ENCODE data around the gene SIX2. TPM values are rescaled to one million over a fixed set of nuclear protein-coding genes. Genes with fewer than 3 reads are reported as not detected.

Gene SIX2
- not detected for total RNA-seq

DNA sequence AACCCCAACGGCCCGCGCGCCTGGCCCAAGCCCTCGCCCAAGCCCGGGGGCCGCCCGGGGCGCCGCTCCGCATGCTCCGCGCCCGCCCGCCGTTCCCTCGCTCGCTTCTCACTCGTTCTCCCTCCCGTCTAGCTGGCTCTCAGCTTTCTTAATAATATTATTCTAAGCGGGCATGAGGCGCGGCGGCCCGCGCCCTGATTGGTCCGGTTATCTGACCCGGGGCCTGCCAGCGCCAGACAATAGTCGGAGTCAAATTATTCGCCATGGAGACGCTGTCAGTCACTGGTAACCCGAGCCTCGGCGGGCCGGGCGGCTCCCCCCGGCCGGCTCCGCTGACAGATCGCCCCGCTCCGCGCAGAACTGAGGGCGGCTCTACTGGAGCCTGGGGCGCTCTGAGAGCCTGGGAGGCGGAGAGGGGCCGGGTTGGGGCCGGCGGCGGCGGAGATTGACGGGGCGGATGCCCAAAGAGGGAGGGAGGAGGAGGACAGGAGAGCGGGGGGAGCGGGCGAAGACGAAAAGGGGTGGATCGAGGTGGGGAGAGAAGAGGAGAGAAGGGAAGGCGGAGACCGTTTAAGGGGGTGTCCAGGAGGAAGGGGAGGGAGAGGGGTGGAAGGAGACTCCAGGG is at the start of gene SIX2:
Gene SIX2 (minus strand): TSS at position 150 of the 625 bp plus-strand sequence. CDS start 342 bp downstream, outside the sequence.
- ATAC-seq = peak; percentile 16
- intact Hi-C loops (cut with DNase I, micrococcal nuclease) = loop anchor here (5.0 to 10.0 kb wide), 4 partner anchors 77 to 202 kb away; no protein-coding TSS in a partner anchor
- peak; percentile 38 for DNase-seq
- Mint-ChIP-seq H3K4me3 (peak within 1 kb of the TSS; percentile 53), H3K27ac (no peak within 1 kb of the TSS), H3K9me3 (ENCODE audit: low read depth) (no peaks in the 10 kb centered on the region), H3K27me3 (peaks cover 67% of the 10 kb centered on the region), H3K4me1 (peaks cover 21% of the 10 kb centered on the region), H3K36me3 (ENCODE audit: low read depth) (no peaks in the 10 kb centered on the region)
- ChIA-PET POLR2A (interaction anchor here (0.7 kb wide), 1 partner anchor 15 kb away, joined by 4 read pairs; no protein-coding TSS in a partner anchor), CTCF (interaction anchor here (0.6 to 0.7 kb wide), 2 partner anchors 8 to 121 kb away, joined by 3 read pairs; no protein-coding TSS in a partner anchor)

DNA sequence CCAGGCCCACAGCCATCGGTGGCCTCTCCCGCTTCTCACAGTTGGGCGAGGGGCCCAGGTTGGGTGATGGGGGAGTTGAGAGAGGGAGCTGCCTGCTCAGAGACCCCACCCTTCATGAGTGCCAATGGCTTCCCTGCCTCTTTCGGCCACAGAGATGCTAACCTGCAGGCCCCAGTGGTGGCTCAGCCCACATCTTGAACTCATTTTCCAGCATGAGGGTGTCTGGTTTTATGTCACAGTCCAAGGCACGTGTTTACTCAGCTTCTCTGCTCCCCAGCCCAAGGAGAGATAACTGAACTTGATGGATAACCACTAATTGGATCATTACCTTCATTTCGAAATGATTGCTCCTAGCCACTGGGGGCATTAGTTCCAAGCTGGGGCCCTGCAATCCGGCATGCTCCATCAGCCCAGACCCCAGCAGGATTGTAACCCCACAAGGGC is 45.9 kb upstream of the SIX2 start:
- DNase-seq (no peak), ATAC-seq (no peak)
- Mint-ChIP-seq H3K4me1 (no peaks in the 10 kb centered on the region), H3K27me3 (peaks cover 3% of the 10 kb centered on the region), H3K9me3 (ENCODE audit: low read depth) (no peaks in the 10 kb centered on the region), H3K36me3 (ENCODE audit: low read depth) (no peaks in the 10 kb centered on the region), H3K4me3 (no peak overlapping the region), H3K27ac (no peak overlapping the region)
- intact Hi-C loops (cut with DNase I, micrococcal nuclease) = no loop called here
- CTCF ChIA-PET = no interaction called here
- POLR2A ChIA-PET = no interaction called here

DNA sequence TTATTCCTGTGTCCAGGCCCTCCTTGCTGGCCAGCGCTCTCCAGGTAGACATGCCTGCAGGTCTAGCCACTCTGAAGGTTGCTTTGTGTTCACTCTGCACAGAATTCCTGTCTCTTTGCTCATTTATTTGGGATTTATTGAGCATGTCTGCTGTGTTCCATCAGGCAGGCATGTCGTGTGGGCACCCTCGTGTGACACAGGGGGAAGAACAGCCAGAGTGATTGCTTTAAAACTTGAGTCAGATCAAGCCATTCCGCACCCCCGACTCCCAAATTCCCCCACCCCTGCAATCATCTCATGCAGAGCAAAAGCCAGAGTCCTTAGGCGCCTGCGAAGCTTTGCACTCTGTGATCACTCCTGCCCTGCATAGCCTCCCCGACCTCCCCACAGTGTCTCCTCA is 44.7 kb upstream of the SIX2 start:
- Mint-ChIP-seq H3K4me3 (no peak overlapping the region), H3K4me1 (no peaks in the 10 kb centered on the region), H3K27me3 (peaks cover 3% of the 10 kb centered on the region), H3K27ac (no peak overlapping the region), H3K36me3 (ENCODE audit: low read depth) (no peaks in the 10 kb centered on the region), H3K9me3 (ENCODE audit: low read depth) (no peaks in the 10 kb centered on the region)
- ChIA-PET CTCF (no interaction called here), POLR2A (no interaction called here)
- intact Hi-C loops (cut with DNase I, micrococcal nuclease) = no loop called here
- ATAC-seq = no peak
- DNase-seq = no peak

DNA sequence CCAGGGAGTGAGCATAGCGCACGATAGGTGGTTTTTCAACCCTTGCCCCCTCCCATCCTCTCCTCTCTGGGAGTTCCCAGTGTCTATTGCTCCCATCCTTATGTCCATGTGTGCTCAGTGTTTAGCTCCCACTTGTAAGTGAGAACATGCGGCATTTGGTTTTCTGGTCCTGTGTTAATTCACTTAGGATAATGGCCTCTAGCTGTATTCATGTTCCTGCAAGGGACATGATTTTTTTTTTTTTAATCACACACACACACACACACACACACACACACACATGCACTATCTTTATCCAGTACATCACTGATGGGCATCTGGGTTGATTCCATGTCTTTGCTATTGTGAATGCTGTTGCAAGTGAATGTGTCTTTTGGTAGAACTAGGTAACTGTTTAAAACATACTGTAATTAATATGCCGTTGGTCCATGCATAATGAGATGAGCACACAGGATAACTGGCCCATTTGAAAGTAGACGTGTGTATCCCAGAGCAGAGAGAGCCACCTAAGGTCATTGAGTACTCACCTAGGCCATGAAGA is 43.2 kb upstream of the SIX2 start:
- H3K36me3 Mint-ChIP-seq (ENCODE audit: low read depth) = no peaks in the 10 kb centered on the region
- H3K27me3 Mint-ChIP-seq = peaks cover 7% of the 10 kb centered on the region
- ChIA-PET CTCF (no interaction called here), POLR2A (no interaction called here)
- ATAC-seq (no peak), DNase-seq (no peak)
- no peaks in the 10 kb centered on the region for H3K4me1 Mint-ChIP-seq
- no peak overlapping the region for H3K4me3 Mint-ChIP-seq
- intact Hi-C loops (cut with DNase I, micrococcal nuclease) = no loop called here
- no peaks in the 10 kb centered on the region for H3K9me3 Mint-ChIP-seq (ENCODE audit: low read depth)
- no peak overlapping the region for H3K27ac Mint-ChIP-seq

DNA sequence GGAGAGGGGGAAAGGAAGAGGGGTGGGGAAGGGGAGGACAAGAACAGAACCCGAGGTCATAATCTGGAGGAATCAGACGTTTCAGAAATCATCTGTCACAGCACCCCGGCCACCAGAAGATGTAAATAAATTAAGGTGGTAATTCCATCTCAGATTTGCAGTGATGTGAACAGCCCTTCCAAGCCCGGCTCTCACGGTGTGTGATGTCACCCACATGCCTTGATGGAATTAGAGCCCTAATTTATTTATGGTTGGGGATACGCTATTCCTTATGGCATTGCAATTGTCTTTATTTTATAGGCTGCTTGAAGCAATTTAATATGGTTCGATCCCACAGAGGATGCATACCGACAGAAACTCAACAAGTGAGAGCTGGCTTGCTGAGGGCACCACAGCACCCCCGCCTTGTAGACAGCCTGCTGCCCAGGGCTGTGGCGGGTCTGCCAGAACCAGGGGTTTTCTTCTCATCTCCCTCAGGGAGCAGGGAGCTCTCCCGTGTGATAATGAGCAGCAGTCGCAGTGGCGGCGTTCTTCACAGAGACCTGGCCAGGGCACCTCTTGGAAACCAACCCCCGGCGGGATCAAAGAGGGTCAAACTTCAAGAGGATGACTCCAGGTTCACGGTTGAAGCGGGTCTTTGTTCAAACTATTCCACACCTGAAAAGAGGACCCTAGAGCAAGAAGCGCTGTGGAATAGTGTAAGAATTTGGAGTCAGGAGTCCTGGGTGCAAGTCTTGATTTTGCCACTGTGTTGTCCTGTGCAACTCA is 40.5 kb upstream of the SIX2 start:
- DNase-seq (no peak), ATAC-seq (no peak)
- intact Hi-C loops (cut with DNase I, micrococcal nuclease) = no loop called here
- no peaks in the 10 kb centered on the region for H3K9me3 Mint-ChIP-seq (ENCODE audit: low read depth)
- no peaks in the 10 kb centered on the region for H3K36me3 Mint-ChIP-seq (ENCODE audit: low read depth)
- peaks cover 10% of the 10 kb centered on the region for H3K27me3 Mint-ChIP-seq
- no peak overlapping the region for H3K4me3 Mint-ChIP-seq
- ChIA-PET POLR2A (no interaction called here), CTCF (no interaction called here)
- no peaks in the 10 kb centered on the region for H3K4me1 Mint-ChIP-seq
- no peak overlapping the region for H3K27ac Mint-ChIP-seq

DNA sequence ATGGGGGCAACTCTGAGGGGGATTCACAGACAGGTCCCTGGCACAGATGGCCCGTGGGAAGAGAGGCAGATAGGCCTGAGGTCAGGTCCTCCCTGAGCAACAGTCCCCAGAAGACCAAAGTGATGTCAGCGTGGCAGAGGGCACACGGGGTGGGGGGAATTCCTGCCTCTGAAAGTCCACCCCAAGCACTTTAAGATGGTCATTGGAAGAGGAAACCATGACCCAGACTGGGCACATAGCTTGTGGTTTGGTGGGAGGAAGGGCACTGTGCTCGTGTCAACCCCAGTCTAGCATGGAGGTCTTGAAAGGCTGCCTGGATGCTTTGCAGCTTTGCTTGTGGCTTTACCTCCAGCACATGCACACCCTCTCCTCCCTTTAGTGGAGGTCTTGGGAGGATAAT is 38.0 kb upstream of the SIX2 start:
- DNase-seq (no peak), ATAC-seq (no peak)
- H3K36me3 Mint-ChIP-seq (ENCODE audit: low read depth) = no peaks in the 10 kb centered on the region
- ChIA-PET POLR2A (interaction anchor here (0.6 kb wide), 1 partner anchor 697 kb away, joined by 4 read pairs; no protein-coding TSS in a partner anchor), CTCF (no interaction called here)
- H3K27me3 Mint-ChIP-seq = peaks cover 12% of the 10 kb centered on the region
- no peak overlapping the region for H3K27ac Mint-ChIP-seq
- H3K4me3 Mint-ChIP-seq = no peak overlapping the region
- no peaks in the 10 kb centered on the region for H3K9me3 Mint-ChIP-seq (ENCODE audit: low read depth)
- intact Hi-C loops (cut with DNase I, micrococcal nuclease) = no loop called here
- H3K4me1 Mint-ChIP-seq = no peaks in the 10 kb centered on the region

DNA sequence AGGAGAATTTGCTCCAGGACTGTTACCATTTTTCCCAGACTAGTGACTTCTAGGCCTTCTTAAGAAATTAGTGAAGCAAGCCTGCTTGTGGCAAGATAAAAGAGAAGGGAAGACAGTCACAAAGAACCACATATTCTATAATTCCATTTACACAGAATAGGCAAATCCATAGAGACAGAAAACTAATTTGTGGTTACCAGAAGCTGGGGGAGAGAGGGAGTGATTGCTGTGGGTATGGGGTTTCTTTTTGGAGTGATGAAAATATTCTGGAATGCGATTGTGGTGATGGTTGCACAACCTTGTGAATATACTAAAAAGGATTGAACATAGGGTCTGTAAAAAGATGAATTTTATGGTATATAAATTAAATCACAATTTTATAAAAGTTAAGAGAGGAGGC is 37.5 kb upstream of the SIX2 start:
- ChIA-PET POLR2A (no interaction called here), CTCF (no interaction called here)
- Mint-ChIP-seq H3K4me3 (no peak overlapping the region), H3K27me3 (peaks cover 13% of the 10 kb centered on the region), H3K9me3 (ENCODE audit: low read depth) (no peaks in the 10 kb centered on the region), H3K36me3 (ENCODE audit: low read depth) (no peaks in the 10 kb centered on the region), H3K4me1 (no peaks in the 10 kb centered on the region), H3K27ac (no peak overlapping the region)
- DNase-seq = no peak
- ATAC-seq = no peak
- intact Hi-C loops (cut with DNase I, micrococcal nuclease) = no loop called here

DNA sequence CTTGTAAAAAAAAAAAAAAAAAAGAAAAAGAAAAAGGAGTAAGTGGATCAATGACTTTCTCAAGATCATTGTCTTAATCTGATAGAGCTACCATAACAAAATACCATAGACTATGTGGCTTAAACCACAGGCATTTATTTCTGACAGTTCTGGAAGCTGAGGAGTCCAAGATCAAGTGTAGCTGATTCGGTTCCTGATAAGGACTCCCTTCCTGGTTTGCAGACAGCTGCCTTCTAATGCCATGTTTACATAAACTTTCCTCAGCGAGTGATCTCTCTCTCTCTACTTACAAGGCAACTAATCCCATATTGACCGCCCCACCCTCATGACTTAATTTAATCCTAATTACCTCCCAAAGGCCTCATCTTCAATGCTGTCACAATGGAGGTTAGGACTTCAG is 36.5 kb upstream of the SIX2 start:
- POLR2A ChIA-PET = no interaction called here
- intact Hi-C loops (cut with DNase I, micrococcal nuclease) = no loop called here
- no peak overlapping the region for H3K27ac Mint-ChIP-seq
- DNase-seq = no peak
- no peak for ATAC-seq
- H3K4me1 Mint-ChIP-seq = no peaks in the 10 kb centered on the region
- H3K36me3 Mint-ChIP-seq (ENCODE audit: low read depth) = no peaks in the 10 kb centered on the region
- H3K4me3 Mint-ChIP-seq = no peak overlapping the region
- no peaks in the 10 kb centered on the region for H3K9me3 Mint-ChIP-seq (ENCODE audit: low read depth)
- peaks cover 13% of the 10 kb centered on the region for H3K27me3 Mint-ChIP-seq
- CTCF ChIA-PET = interaction anchor here (0.6 to 0.7 kb wide), 2 partner anchors 255 to 959 kb away, joined by 3 read pairs; no protein-coding TSS in a partner anchor

DNA sequence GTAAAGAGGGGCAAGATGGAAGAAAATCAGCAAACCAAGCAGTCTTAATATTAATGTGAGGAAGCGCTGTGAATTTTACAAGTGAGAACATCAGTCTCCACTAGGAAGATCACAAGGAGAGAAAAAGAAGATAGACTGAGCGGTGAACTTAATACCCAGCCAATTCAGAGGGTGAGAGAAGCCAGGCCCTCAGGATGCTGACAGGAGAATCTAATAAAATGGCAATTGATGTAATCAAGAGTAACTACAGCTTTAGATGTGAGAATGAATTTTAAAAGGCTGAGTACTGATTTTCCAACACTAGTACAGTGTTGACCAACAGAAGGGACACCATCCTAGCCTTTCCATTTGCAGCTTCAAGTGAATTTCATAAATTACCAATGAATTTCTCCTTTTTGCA is 35.7 kb upstream of the SIX2 start:
- Mint-ChIP-seq H3K36me3 (ENCODE audit: low read depth) (no peaks in the 10 kb centered on the region), H3K9me3 (ENCODE audit: low read depth) (no peaks in the 10 kb centered on the region), H3K27me3 (peaks cover 13% of the 10 kb centered on the region), H3K4me1 (no peaks in the 10 kb centered on the region), H3K27ac (no peak overlapping the region), H3K4me3 (no peak overlapping the region)
- DNase-seq (no peak), ATAC-seq (no peak)
- ChIA-PET CTCF (no interaction called here), POLR2A (no interaction called here)
- intact Hi-C loops (cut with DNase I, micrococcal nuclease) = no loop called here

DNA sequence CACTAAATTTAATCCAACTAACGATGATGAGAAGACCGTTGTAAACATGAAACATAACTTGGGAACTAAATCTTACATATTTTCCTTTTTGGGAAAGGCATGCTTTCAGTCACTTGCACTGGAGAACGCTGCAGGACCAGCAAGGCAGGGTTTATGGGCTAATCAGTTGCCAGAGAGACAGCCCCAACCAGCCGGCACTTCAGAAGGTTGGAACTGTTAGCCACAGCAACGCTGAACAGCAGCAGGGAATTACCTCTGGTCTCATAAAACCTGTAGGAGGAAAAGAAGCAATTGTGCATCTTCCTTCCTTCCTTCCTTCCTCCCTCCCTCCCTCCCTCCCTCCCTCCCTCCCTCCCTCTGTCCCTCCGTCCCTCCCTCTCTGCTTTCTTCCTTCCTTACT is 33.9 kb upstream of the SIX2 start:
- ChIA-PET CTCF (interaction anchor here (1.3 kb wide), 1 partner anchor 13 kb away, joined by 3 read pairs; no protein-coding TSS in a partner anchor), POLR2A (no interaction called here)
- Mint-ChIP-seq H3K9me3 (ENCODE audit: low read depth) (no peaks in the 10 kb centered on the region), H3K4me1 (no peaks in the 10 kb centered on the region), H3K27me3 (peaks cover 13% of the 10 kb centered on the region), H3K4me3 (no peak overlapping the region), H3K36me3 (ENCODE audit: low read depth) (no peaks in the 10 kb centered on the region), H3K27ac (no peak overlapping the region)
- ATAC-seq (no peak), DNase-seq (no peak)
- intact Hi-C loops (cut with DNase I, micrococcal nuclease) = no loop called here

DNA sequence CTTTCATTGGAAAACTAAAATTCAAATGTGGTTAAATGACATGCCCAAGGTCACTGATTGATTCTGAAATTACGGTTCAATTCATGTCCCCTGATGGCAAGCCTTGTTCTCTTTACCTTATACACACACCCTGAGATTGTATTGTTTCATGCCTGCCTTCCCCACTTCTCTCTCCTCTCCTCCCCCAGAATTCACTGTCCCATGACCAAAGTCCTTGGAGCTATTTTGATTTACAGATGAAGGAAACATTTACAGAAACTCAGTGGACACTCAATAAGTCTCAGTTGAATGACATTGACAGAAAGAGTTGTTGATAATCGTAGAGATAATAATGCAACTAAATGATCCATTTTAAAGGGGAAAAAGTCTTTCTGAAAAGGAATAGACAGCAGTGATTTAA is 33.1 kb upstream of the SIX2 start:
- Mint-ChIP-seq H3K4me1 (no peaks in the 10 kb centered on the region), H3K27me3 (peaks cover 13% of the 10 kb centered on the region), H3K27ac (no peak overlapping the region), H3K36me3 (ENCODE audit: low read depth) (no peaks in the 10 kb centered on the region), H3K4me3 (no peak overlapping the region), H3K9me3 (ENCODE audit: low read depth) (no peaks in the 10 kb centered on the region)
- ChIA-PET POLR2A (no interaction called here), CTCF (interaction anchor here (1.3 kb wide), 1 partner anchor 14 kb away, joined by 3 read pairs; no protein-coding TSS in a partner anchor)
- intact Hi-C loops (cut with DNase I, micrococcal nuclease) = no loop called here
- ATAC-seq = no peak
- DNase-seq = no peak

DNA sequence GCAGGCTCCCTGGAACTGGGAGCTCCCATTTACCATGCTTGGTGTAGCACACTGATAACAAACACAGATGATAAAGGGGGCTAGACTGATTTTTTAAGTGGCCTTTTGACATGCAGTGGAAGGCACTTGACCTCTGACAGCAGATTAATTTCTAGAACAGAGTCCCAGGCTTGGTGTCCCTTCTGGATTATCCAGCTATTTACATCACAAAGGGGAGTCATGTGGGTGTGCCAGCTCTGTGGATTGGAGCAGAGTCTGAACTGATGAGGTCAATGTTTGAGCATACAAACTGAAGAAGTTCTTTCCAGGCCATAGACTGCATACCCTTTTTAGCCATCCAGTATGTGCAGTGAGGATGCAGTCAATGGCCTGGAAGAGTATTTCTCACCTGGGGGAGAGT is 31.5 kb upstream of the SIX2 start:
- Mint-ChIP-seq H3K4me1 (no peaks in the 10 kb centered on the region), H3K27me3 (peaks cover 13% of the 10 kb centered on the region), H3K4me3 (no peak overlapping the region), H3K9me3 (ENCODE audit: low read depth) (no peaks in the 10 kb centered on the region), H3K36me3 (ENCODE audit: low read depth) (no peaks in the 10 kb centered on the region), H3K27ac (no peak overlapping the region)
- intact Hi-C loops (cut with DNase I, micrococcal nuclease) = no loop called here
- DNase-seq (no peak), ATAC-seq (no peak)
- POLR2A ChIA-PET = no interaction called here
- CTCF ChIA-PET = interaction anchor here (0.5 to 0.8 kb wide), 4 partner anchors 22 to 828 kb away, joined by 3 read pairs; no protein-coding TSS in a partner anchor

Measured in activated CD4-positive, alpha-beta T cell treated with anti-CD3 and anti-CD28 coated beads for 36 hours (primary cell).